ENCODE results near the gene SPATA2L.

Gene SPATA2L

GRCh38 chr16:89739383-89739782, 37.9 kb upstream of the SPATA2L start:
- Histone ChIP-seq H2BK12ac (ENCODE audit: low read length) (no peak overlapping the region), H4K91ac (ENCODE audit: low read depth, low read length, poor library complexity) (no peak overlapping the region)
- WGBS, 2 donors (ENCODE audit: extremely low coverage in 2 of 2, insufficient read length in 2 of 2, insufficient replicate concordance in 1 of 2): no CpG with 5 or more reads among the region's 9 CpGs

GRCh38 chr16:89738538-89739317, 37.2 kb upstream of the SPATA2L start:
- Histone ChIP-seq H3K23ac (ENCODE audit: low read depth, low read length, poor library complexity) (peak overlapping the region; percentile 10), H3K14ac (ENCODE audit: low read length) (no peak overlapping the region), H3K36me3 (replicated peaks in 1 of 2; ENCODE audit: control insufficient read depth in 2 of 2, insufficient read depth in 2 of 2, low read length in 2 of 2) (peaks cover 48 to 100% of the 10 kb centered on the region in 2 donors), H3K4me1 (ENCODE audit: control insufficient read depth in 2 of 2, insufficient read depth in 1 of 2, low read depth in 1 of 2, low read length in 2 of 2) (no peaks in the 10 kb centered on the region), H3K79me1 (ENCODE audit: low read depth, low read length) (no peaks in the 10 kb centered on the region), H3K9ac (ENCODE audit: low read depth, low read length, poor library complexity) (no peak overlapping the region), H2BK12ac (ENCODE audit: low read length) (no peak overlapping the region), H3K27ac (replicated peaks; ENCODE audit: low read length) (no peak overlapping the region), H2BK15ac (ENCODE audit: low read length) (no peak overlapping the region), H2AFZ (ENCODE audit: low read length) (no peak overlapping the region), H2AK5ac (ENCODE audit: low read depth, low read length) (no peak overlapping the region), H3K4ac (ENCODE audit: low read length) (no peak overlapping the region), H3K9me3 (replicated peaks in 1 of 2; ENCODE audit: control insufficient read depth in 2 of 2, insufficient read depth in 1 of 2, low read depth in 1 of 2, low read length in 2 of 2) (peaks cover 0 to 1% of the 10 kb centered on the region in 2 donors), H3K27me3 (ENCODE audit: control insufficient read depth in 3 of 3, insufficient read depth in 3 of 3, low read depth in 1 of 3, low read length in 3 of 3) (no peaks in the 10 kb centered on the region), H2BK120ac (ENCODE audit: low read depth, low read length) (no peak overlapping the region), H3K4me3 (ENCODE audit: low read length in 2 of 2) (no peak overlapping the region), H2BK5ac (ENCODE audit: low read length) (no peak overlapping the region), H4K8ac (ENCODE audit: low read depth, low read length) (no peak overlapping the region), H3K18ac (ENCODE audit: low read length) (no peak overlapping the region), H3K4me2 (ENCODE audit: insufficient read depth, low read length, poor library complexity, severe bottlenecking) (no peak overlapping the region), H4K91ac (ENCODE audit: low read depth, low read length, poor library complexity) (no peak overlapping the region)
- WGBS, 2 donors (ENCODE audit: extremely low coverage in 2 of 2, insufficient read length in 2 of 2, insufficient replicate concordance in 1 of 2): no CpG with 5 or more reads among the region's 20 CpGs
- DNase-seq (ENCODE audit: low spot score): no peak

More at GRCh38 chr16:89739383-89739782, 37.9 kb upstream of the SPATA2L start:
- H4K8ac ChIP-seq (ENCODE audit: low read depth, low read length): no peak overlapping the region
- H3K23ac ChIP-seq (ENCODE audit: low read depth, low read length, poor library complexity): peak overlapping the region; percentile 39
- H3K4ac ChIP-seq (ENCODE audit: low read length): no peak overlapping the region
- peaks cover 0 to 1% of the 10 kb centered on the region in 2 donors for H3K9me3 ChIP-seq (replicated peaks in 1 of 2; ENCODE audit: control insufficient read depth in 2 of 2, insufficient read depth in 1 of 2, low read depth in 1 of 2, low read length in 2 of 2)
- H2BK5ac ChIP-seq (ENCODE audit: low read length): no peak overlapping the region
- H3K4me1 ChIP-seq (ENCODE audit: control insufficient read depth in 2 of 2, insufficient read depth in 1 of 2, low read depth in 1 of 2, low read length in 2 of 2): no peaks in the 10 kb centered on the region
- H3K18ac ChIP-seq (ENCODE audit: low read length): no peak overlapping the region
- peaks cover 48 to 100% of the 10 kb centered on the region in 2 donors for H3K36me3 ChIP-seq (replicated peaks in 1 of 2; ENCODE audit: control insufficient read depth in 2 of 2, insufficient read depth in 2 of 2, low read length in 2 of 2)
- no peak overlapping the region for H3K27ac ChIP-seq (replicated peaks; ENCODE audit: low read length)
- H3K4me2 ChIP-seq (ENCODE audit: insufficient read depth, low read length, poor library complexity, severe bottlenecking): no peak overlapping the region
- peak overlapping the region; percentile 66 for H3K9ac ChIP-seq (ENCODE audit: low read depth, low read length, poor library complexity)
- no peak for DNase-seq (ENCODE audit: low spot score)
- no peak overlapping the region for H2BK120ac ChIP-seq (ENCODE audit: low read depth, low read length)
- H3K14ac ChIP-seq (ENCODE audit: low read length): no peak overlapping the region
- H3K27me3 ChIP-seq (ENCODE audit: control insufficient read depth in 3 of 3, insufficient read depth in 3 of 3, low read depth in 1 of 3, low read length in 3 of 3): no peaks in the 10 kb centered on the region
- no peaks in the 10 kb centered on the region for H3K79me1 ChIP-seq (ENCODE audit: low read depth, low read length)
- H2AK5ac ChIP-seq (ENCODE audit: low read depth, low read length): no peak overlapping the region
- H2AFZ ChIP-seq (ENCODE audit: low read length): no peak overlapping the region
- H2BK15ac ChIP-seq (ENCODE audit: low read length): no peak overlapping the region
- no peak overlapping the region for H3K4me3 ChIP-seq (ENCODE audit: low read length in 2 of 2)

GRCh38 chr16:89738072-89738377, 36.5 kb upstream of the SPATA2L start:
- WGBS, 2 donors (ENCODE audit: extremely low coverage in 2 of 2, insufficient read length in 2 of 2, insufficient replicate concordance in 1 of 2): no CpG with 5 or more reads among the region's 14 CpGs
- no peak overlapping the region for H2BK15ac ChIP-seq (ENCODE audit: low read length)
- H4K8ac ChIP-seq (ENCODE audit: low read depth, low read length): no peak overlapping the region

GRCh38 chr16:89737341-89738071, 36.0 kb upstream of the SPATA2L start:
- Histone ChIP-seq H3K27ac (replicated peaks; ENCODE audit: low read length) (no peak overlapping the region), H3K4me3 (ENCODE audit: low read length in 2 of 2) (peak overlapping the region in 1 of 2 donors; percentile 2), H2BK15ac (ENCODE audit: low read length) (no peak overlapping the region), H3K9me3 (replicated peaks in 1 of 2; ENCODE audit: control insufficient read depth in 2 of 2, insufficient read depth in 1 of 2, low read depth in 1 of 2, low read length in 2 of 2) (peaks cover 0 to 1% of the 10 kb centered on the region in 2 donors), H3K4ac (ENCODE audit: low read length) (no peak overlapping the region), H3K27me3 (ENCODE audit: control insufficient read depth in 3 of 3, insufficient read depth in 3 of 3, low read depth in 1 of 3, low read length in 3 of 3) (no peaks in the 10 kb centered on the region), H4K91ac (ENCODE audit: low read depth, low read length, poor library complexity) (no peak overlapping the region), H4K8ac (ENCODE audit: low read depth, low read length) (no peak overlapping the region), H3K79me1 (ENCODE audit: low read depth, low read length) (peaks cover 2% of the 10 kb centered on the region), H3K4me2 (ENCODE audit: insufficient read depth, low read length, poor library complexity, severe bottlenecking) (no peak overlapping the region), H3K4me1 (ENCODE audit: control insufficient read depth in 2 of 2, insufficient read depth in 1 of 2, low read depth in 1 of 2, low read length in 2 of 2) (no peaks in the 10 kb centered on the region), H3K9ac (ENCODE audit: low read depth, low read length, poor library complexity) (no peak overlapping the region), H2BK5ac (ENCODE audit: low read length) (no peak overlapping the region), H2AFZ (ENCODE audit: low read length) (no peak overlapping the region), H2BK12ac (ENCODE audit: low read length) (no peak overlapping the region), H2BK120ac (ENCODE audit: low read depth, low read length) (no peak overlapping the region), H3K18ac (ENCODE audit: low read length) (no peak overlapping the region), H2AK5ac (ENCODE audit: low read depth, low read length) (no peak overlapping the region), H3K36me3 (replicated peaks in 1 of 2; ENCODE audit: control insufficient read depth in 2 of 2, insufficient read depth in 2 of 2, low read length in 2 of 2) (peaks cover 53 to 98% of the 10 kb centered on the region in 2 donors), H3K23ac (ENCODE audit: low read depth, low read length, poor library complexity) (peak overlapping the region; percentile 80), H3K14ac (ENCODE audit: low read length) (no peak overlapping the region)
- DNase-seq (ENCODE audit: low spot score): no peak
- no CpG with 5 or more reads among the region's 20 CpGs for WGBS, 2 donors (ENCODE audit: extremely low coverage in 2 of 2, insufficient read length in 2 of 2, insufficient replicate concordance in 1 of 2)

More at GRCh38 chr16:89738072-89738377, 36.5 kb upstream of the SPATA2L start:
- no peak for DNase-seq (ENCODE audit: low spot score)
- H3K23ac ChIP-seq (ENCODE audit: low read depth, low read length, poor library complexity): peak overlapping the region; percentile 80
- H3K14ac ChIP-seq (ENCODE audit: low read length): no peak overlapping the region
- H3K36me3 ChIP-seq (replicated peaks in 1 of 2; ENCODE audit: control insufficient read depth in 2 of 2, insufficient read depth in 2 of 2, low read length in 2 of 2): peaks cover 53 to 100% of the 10 kb centered on the region in 2 donors
- H2BK5ac ChIP-seq (ENCODE audit: low read length): no peak overlapping the region
- no peak overlapping the region for H2AFZ ChIP-seq (ENCODE audit: low read length)
- H3K9me3 ChIP-seq (replicated peaks in 1 of 2; ENCODE audit: control insufficient read depth in 2 of 2, insufficient read depth in 1 of 2, low read depth in 1 of 2, low read length in 2 of 2): peaks cover 0 to 1% of the 10 kb centered on the region in 2 donors
- H2AK5ac ChIP-seq (ENCODE audit: low read depth, low read length): no peak overlapping the region
- H2BK120ac ChIP-seq (ENCODE audit: low read depth, low read length): no peak overlapping the region
- H3K4me2 ChIP-seq (ENCODE audit: insufficient read depth, low read length, poor library complexity, severe bottlenecking): no peak overlapping the region
- H3K27me3 ChIP-seq (ENCODE audit: control insufficient read depth in 3 of 3, insufficient read depth in 3 of 3, low read depth in 1 of 3, low read length in 3 of 3): no peaks in the 10 kb centered on the region
- H3K27ac ChIP-seq (replicated peaks; ENCODE audit: low read length): no peak overlapping the region
- H3K4me3 ChIP-seq (ENCODE audit: low read length in 2 of 2): peak overlapping the region in 1 of 2 donors; percentile 2
- peaks cover 2% of the 10 kb centered on the region for H3K79me1 ChIP-seq (ENCODE audit: low read depth, low read length)
- H3K9ac ChIP-seq (ENCODE audit: low read depth, low read length, poor library complexity): no peak overlapping the region
- no peak overlapping the region for H2BK12ac ChIP-seq (ENCODE audit: low read length)
- no peak overlapping the region for H4K91ac ChIP-seq (ENCODE audit: low read depth, low read length, poor library complexity)
- H3K4ac ChIP-seq (ENCODE audit: low read length): no peak overlapping the region
- no peaks in the 10 kb centered on the region for H3K4me1 ChIP-seq (ENCODE audit: control insufficient read depth in 2 of 2, insufficient read depth in 1 of 2, low read depth in 1 of 2, low read length in 2 of 2)
- H3K18ac ChIP-seq (ENCODE audit: low read length): no peak overlapping the region

All from neuronal stem cell (in vitro differentiated cells).